Measurements from ENCODE around the gene AKAP13.

Gene AKAP13

GRCh38 chr15:85381850-85382751, 1.7 kb downstream of the AKAP13 start:
- no peak for TF ChIP-seq GATA2 (IDR thresholded peaks at IDR 0.05; ENCODE audit: low read depth, low read length)
- TF ChIP-seq GATA3 (IDR thresholded peaks at IDR 0.05; ENCODE audit: low read depth, low read length) = no peak

DNA sequence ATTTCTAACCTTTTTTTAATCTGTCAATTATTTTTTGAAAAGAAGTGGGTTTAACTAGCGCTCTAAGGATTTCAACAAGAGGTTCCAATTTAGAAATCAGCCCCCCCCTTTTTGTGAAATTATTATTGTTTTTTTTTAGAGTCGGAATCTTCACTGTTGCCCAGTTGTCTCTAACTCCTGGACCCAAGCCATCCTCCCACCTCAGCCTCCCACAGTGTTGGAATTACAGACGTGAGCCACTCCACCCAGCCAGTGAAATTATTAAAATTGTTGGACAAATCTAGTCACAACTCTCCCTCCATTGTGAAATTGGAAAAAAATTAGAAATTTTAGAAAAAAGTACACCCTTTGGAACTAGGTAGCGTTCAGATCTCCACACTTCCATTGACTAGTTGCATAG, 2.5 kb downstream of the AKAP13 start:
- TF ChIP-seq GATA2 (IDR thresholded peaks at IDR 0.05; ENCODE audit: low read depth, low read length) = no peak
- TF ChIP-seq GATA3 (IDR thresholded peaks at IDR 0.05; ENCODE audit: low read depth, low read length) = no peak

DNA sequence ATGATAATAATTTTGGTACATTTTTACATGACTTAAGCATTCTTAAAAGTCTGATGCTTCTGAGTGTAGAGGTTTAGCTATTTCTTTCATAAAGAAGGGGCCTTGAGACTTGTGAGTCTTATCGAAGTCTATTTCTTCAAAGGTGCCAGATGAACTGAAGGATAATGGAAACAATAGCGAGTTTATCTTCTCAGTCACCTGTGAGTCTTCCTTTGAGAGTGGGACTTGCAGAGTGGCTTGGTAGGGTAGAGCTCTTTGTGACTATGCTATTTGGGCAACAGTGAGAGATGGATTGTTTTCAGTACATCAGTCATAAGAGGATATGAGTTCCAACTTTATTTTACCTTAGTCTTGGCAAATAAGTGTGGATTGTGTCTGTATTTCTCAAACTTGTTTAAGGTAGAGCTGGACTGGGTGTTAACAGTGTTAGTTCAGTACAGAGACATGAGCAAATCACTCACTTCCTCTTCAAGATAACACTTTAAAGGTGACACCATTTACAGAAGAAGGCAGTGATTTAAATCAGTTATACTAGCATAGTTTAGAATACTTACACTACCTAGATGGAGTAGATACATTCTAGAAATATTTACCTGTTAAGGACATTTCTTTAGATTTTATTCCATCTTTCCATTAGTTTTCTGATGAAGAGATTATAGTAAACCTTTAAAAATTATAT, 3.2 kb downstream of the AKAP13 start:
- no peak for TF ChIP-seq GATA3 (IDR thresholded peaks at IDR 0.05; ENCODE audit: low read depth, low read length)
- no peak for TF ChIP-seq GATA2 (IDR thresholded peaks at IDR 0.05; ENCODE audit: low read depth, low read length)

DNA sequence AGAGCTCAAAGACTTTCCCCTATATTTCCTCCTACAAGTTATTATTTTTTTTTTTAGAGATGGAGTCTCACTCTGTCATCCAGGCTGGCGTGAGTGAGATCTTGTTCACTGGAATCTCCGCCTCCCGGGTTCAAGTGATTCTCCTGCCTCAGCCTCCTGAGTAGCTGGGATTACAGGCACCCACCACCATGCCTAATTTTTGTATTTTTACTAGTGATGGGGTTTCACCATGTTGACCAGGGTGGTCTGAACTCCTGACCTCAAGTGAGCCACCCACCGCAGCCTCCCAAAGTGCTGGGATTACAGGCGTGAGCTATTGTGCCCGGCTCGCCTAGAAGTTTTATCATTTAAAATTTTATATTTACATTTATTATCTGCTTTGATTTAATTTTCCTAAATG, 5.9 kb downstream of the AKAP13 start:
- no peak for TF ChIP-seq GATA2 (IDR thresholded peaks at IDR 0.05; ENCODE audit: low read depth, low read length)
- TF ChIP-seq GATA3 (IDR thresholded peaks at IDR 0.05; ENCODE audit: low read depth, low read length) = no peak

- TF ChIP-seq GATA3 (IDR thresholded peaks at IDR 0.05; ENCODE audit: low read depth, low read length) = no peak
- TF ChIP-seq GATA2 (IDR thresholded peaks at IDR 0.05; ENCODE audit: low read depth, low read length) = no peak
Observed at GRCh38 chr15:85388566-85389305, 8.3 kb downstream of the AKAP13 start.

- TF ChIP-seq GATA2 (IDR thresholded peaks at IDR 0.05; ENCODE audit: low read depth, low read length) (no peak), GATA3 (IDR thresholded peaks at IDR 0.05; ENCODE audit: low read depth, low read length) (no peak)
Observed at GRCh38 chr15:85389306-85389650, 8.9 kb downstream of the AKAP13 start.

DNA sequence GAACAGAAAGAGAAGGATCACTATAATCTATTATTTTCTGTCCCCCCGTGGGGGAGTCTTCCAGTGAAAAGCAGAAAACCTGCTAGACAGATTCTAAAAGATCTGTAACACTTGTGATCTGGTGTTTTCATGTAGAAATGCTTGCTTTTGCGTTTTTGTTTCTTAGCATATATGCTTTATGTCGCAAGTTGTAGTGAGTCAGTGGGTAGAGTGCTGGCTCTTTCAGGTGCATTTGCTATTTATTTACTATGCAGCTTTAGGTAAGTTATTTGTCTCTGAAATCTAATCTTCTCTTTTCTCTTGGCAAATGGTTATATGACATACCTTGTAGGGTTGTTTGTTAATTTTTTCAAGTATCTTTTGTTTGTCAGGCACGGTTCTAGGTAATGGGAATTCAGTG, 9.4 kb downstream of the AKAP13 start:
- no peak for TF ChIP-seq GATA3 (IDR thresholded peaks at IDR 0.05; ENCODE audit: low read depth, low read length)
- no peak for TF ChIP-seq GATA2 (IDR thresholded peaks at IDR 0.05; ENCODE audit: low read depth, low read length)

DNA sequence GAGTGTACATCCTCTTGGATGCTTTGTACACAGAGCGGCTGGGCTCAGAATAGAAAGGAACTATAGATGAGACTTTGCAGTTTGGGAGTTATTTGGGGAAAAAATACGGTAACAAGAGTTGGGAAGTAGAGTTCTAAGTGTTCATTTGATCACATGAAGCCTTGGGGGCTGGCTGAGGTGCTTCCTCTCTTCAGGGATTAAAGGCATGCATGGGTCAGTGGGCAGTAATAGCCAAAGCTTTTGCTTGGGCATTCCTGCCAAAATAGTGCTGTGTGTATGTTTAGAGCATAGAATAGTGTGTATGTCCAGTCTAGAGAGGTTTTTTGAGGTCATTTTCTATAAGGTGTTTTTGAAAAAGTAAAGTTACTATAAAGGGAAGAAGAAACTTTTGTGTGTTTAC, 12.8 kb downstream of the AKAP13 start:
- TF ChIP-seq GATA2 (IDR thresholded peaks at IDR 0.05; ENCODE audit: low read depth, low read length) (no peak), GATA3 (IDR thresholded peaks at IDR 0.05; ENCODE audit: low read depth, low read length) (no peak)

GRCh38 chr15:85394554-85395333, 14.3 kb downstream of the AKAP13 start:
- TF ChIP-seq GATA3 (IDR thresholded peaks at IDR 0.05; ENCODE audit: low read depth, low read length) = no peak
- TF ChIP-seq GATA2 (IDR thresholded peaks at IDR 0.05; ENCODE audit: low read depth, low read length) = no peak

GRCh38 chr15:85396554-85396953, 16.2 kb downstream of the AKAP13 start:
- TF ChIP-seq GATA3 (IDR thresholded peaks at IDR 0.05; ENCODE audit: low read depth, low read length) = no peak
- no peak for TF ChIP-seq GATA2 (IDR thresholded peaks at IDR 0.05; ENCODE audit: low read depth, low read length)

DNA sequence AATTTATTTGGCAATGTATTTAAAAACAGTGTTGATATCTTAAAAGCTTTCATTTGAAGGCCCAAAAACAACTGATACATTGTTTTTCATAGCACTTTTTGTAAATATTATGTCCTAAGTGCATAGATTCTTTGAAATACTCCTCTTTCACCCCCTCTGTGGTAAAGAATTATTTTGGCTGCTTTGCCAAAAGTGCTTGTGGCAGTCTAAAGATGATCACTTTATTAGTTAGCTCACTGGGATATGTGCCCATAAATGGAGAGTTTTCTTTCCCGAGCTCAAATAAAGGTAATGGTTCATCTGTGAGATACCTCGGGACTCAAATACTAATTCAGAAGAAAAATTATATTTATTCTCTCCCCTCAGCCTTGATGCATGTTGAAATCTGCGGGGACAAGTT, 16.7 kb downstream of the AKAP13 start:
- TF ChIP-seq GATA2 (IDR thresholded peaks at IDR 0.05; ENCODE audit: low read depth, low read length) = no peak
- no peak for TF ChIP-seq GATA3 (IDR thresholded peaks at IDR 0.05; ENCODE audit: low read depth, low read length)

GRCh38 chr15:85397926-85398325, 17.5 kb downstream of the AKAP13 start:
- TF ChIP-seq GATA2 (IDR thresholded peaks at IDR 0.05; ENCODE audit: low read depth, low read length) (no peak), GATA3 (IDR thresholded peaks at IDR 0.05; ENCODE audit: low read depth, low read length) (no peak)

GRCh38 chr15:85398822-85399221, 18.4 kb downstream of the AKAP13 start:
- TF ChIP-seq GATA2 (IDR thresholded peaks at IDR 0.05; ENCODE audit: low read depth, low read length) (no peak), GATA3 (IDR thresholded peaks at IDR 0.05; ENCODE audit: low read depth, low read length) (no peak)

GRCh38 chr15:85399627-85400026, 19.2 kb downstream of the AKAP13 start:
- TF ChIP-seq GATA2 (IDR thresholded peaks at IDR 0.05; ENCODE audit: low read depth, low read length) = no peak
- no peak for TF ChIP-seq GATA3 (IDR thresholded peaks at IDR 0.05; ENCODE audit: low read depth, low read length)
